GM12892 (cell line): ENCODE data around the gene CCDC17.

Experiments
- POLR2A ChIP-seq: IDR thresholded peaks from 2 replicates; pipeline ENCODE4 v1.6.1; 2011; ENCODE audit warnings: low read depth, low read length, control low read depth
- POLR2AphosphoS5 ChIP-seq: IDR thresholded peaks from 2 replicates; pipeline ENCODE4 v1.6.1; 2011; ENCODE audit warnings: low read depth, low read length, control low read depth
- TAF1 ChIP-seq: IDR thresholded peaks from 2 replicates; pipeline ENCODE4 v1.6.1; 2011; ENCODE audit warnings: low read depth, mild to moderate bottlenecking, control low read depth, low read length, borderline replicate concordance

DNA sequence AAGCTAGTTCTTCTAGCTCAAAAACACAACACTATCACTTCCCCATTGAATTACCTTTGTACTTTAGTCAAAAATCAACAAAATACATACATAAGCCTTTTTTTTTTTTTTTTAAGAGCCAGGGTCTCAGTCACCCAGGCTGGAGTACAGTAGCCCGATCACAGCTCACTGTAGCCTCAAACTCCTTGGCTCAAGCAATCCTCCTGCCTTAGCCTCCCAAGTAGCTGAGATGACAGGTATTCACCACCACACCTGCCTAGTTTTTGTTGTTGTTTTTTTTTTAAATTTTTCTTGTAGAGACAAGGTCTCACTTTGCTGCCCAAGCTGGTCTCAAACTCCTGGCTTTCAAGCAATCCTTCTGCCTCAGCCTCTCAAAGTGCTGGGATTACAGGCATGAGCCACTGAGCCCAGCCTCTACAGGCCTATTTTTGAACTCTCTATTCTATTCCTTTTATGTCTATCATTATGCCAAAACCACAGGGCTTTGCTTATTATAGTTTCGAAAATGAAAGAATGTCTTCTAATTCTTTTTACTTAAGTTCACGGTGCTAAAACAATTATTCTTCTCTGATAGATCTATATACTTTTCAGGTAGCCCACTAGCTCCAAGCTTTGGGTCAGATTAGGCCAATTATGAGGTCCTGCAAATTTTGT, 32.8 kb upstream of the CCDC17 start:
- TF ChIP-seq POLR2A: no peak
- no peak for TF ChIP-seq TAF1
- TF ChIP-seq POLR2AphosphoS5: no peak
